Measurements from ENCODE around the gene EDN2.

DNA sequence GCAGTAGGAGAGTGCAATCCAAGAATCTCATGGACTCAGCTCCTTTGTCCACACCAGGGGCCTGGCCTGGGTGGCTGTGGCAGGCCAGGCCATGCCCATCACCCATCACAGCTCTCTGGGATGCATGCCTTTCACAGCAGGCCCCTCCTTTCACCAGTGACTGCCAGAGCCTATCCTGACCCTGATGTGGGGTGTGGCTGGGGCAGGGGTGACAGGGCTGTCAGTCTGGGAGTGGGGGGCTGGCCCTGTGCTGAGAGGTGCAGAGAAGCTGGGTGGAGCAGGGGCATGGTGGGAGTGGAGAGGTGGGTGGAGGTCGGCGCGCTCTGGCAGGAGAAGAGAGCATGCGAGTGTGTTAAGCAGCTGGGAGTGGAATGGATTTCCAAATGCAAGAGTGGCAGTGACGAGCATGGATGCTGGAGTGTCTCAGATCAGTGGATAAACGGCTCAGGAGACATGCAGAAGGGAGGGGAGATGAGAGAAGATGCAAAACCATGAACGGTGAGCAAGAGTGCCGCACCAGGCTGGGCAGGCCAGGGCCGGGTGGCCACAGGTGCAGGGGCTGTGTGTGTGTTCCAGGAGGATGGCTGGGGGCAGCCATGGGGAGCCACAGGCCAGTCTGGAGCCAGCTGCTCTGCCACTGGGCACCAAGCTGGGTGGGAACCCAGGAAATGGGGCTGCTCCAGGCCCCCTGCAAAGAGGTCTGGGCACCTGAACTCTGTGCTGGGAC, 39.6 kb upstream of the EDN2 start:
- TF ChIP-seq POLR2AphosphoS5 (IDR thresholded peaks at IDR 0.05; ENCODE audit: low read depth, low read length) (no peak), RFX5 (IDR thresholded peaks at IDR 0.05; ENCODE audit: borderline replicate concordance, low read depth, low read length) (no peak), KDM1A (IDR thresholded peaks at IDR 0.05; ENCODE audit: borderline replicate concordance, low read length) (no peak), GTF2F1 (IDR thresholded peaks at IDR 0.05; ENCODE audit: borderline replicate concordance, low read depth, low read length) (no peak), CREB1 (IDR thresholded peaks at IDR 0.05) (no peak), TEAD4 (IDR thresholded peaks at IDR 0.05; ENCODE audit: low read depth, low read length) (no peak)
- TF ChIP-seq, protein P1, sequence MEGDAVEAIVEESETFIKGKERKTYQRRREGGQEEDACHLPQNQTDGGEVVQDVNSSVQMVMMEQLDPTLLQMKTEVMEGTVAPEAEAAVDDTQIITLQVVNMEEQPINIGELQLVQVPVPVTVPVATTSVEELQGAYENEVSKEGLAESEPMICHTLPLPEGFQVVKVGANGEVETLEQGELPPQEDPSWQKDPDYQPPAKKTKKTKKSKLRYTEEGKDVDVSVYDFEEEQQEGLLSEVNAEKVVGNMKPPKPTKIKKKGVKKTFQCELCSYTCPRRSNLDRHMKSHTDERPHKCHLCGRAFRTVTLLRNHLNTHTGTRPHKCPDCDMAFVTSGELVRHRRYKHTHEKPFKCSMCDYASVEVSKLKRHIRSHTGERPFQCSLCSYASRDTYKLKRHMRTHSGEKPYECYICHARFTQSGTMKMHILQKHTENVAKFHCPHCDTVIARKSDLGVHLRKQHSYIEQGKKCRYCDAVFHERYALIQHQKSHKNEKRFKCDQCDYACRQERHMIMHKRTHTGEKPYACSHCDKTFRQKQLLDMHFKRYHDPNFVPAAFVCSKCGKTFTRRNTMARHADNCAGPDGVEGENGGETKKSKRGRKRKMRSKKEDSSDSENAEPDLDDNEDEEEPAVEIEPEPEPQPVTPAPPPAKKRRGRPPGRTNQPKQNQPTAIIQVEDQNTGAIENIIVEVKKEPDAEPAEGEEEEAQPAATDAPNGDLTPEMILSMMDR (IDR thresholded peaks at IDR 0.05; ENCODE audit: control extremely low read depth in 1 of 3, insufficient read depth in 1 of 3, low read depth in 1 of 3, low read length in 3 of 3), result no peak
- TF ChIP-seq, protein P2, sequence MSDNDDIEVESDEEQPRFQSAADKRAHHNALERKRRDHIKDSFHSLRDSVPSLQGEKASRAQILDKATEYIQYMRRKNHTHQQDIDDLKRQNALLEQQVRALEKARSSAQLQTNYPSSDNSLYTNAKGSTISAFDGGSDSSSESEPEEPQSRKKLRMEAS (IDR thresholded peaks at IDR 0.05), result no peak
